DND-41 (cell line): ENCODE results near the gene JARID2.
A peak's percentile ranks its signal among the peaks of the same experiment; 100 is the strongest.

Source experiments
- ATAC-seq: fragments of 200-7000 bp; cut with Tn5 transposase; 3 replicates; pipeline ENCODE4 v1.9.1; 2021; ENCODE audit warnings: low read depth; ENCODE audit not compliant: insufficient read depth
- DNase-seq: peaks from one replicate; pipeline ENCODE4 v3.0.0-alpha.2; 2020
- H2AFZ ChIP-seq: 2 replicates; pipeline ENCODE4 v1.6.0; 2012; ENCODE audit warnings: low read depth, low read length
- H3K27ac ChIP-seq: 2 replicates; pipeline ENCODE4 v1.5.1; 2012; ENCODE audit warnings: low read length, inconsistent platforms
- H3K27me3 ChIP-seq: fragments of 200-600 bp; sonication (generic); 2 replicates; pipeline ENCODE4 v1.6.0; 2012; ENCODE audit warnings: low read length, mild to moderate bottlenecking, inconsistent platforms; ENCODE audit not compliant: insufficient read depth, poor library complexity
- H3K36me3 ChIP-seq: 2 replicates; pipeline ENCODE4 v1.5.1; 2012; ENCODE audit warnings: low read length, inconsistent platforms; ENCODE audit not compliant: insufficient read depth
- H3K4me1 ChIP-seq: 2 replicates; pipeline ENCODE4 v1.5.1; 2012; ENCODE audit warnings: mild to moderate bottlenecking, low read length; ENCODE audit not compliant: insufficient read depth
- H3K4me2 ChIP-seq: 2 replicates; pipeline ENCODE4 v1.6.0; 2012; ENCODE audit warnings: mild to moderate bottlenecking, moderate library complexity, low read length, inconsistent platforms; ENCODE audit not compliant: insufficient read depth
- H3K4me3 ChIP-seq, 2 experiments: fragments of 200-600 bp in 1 of 2; shearing (Covaris generic) in 1 of 2; 2 replicates each; pipeline ENCODE4 v1.5.1; 2012 to 2016; ENCODE audit warnings: inconsistent platforms in 2 of 2, low read length in 2 of 2, mild to moderate bottlenecking in 2 of 2, low read depth in 1 of 2, moderate library complexity in 1 of 2
- H3K79me2 ChIP-seq: 2 replicates; pipeline ENCODE4 v1.6.0; 2012; ENCODE audit warnings: low read length, inconsistent platforms; ENCODE audit not compliant: insufficient read depth
- H3K9ac ChIP-seq: 2 replicates; pipeline ENCODE4 v1.6.0; 2012; ENCODE audit warnings: low read depth, mild to moderate bottlenecking, inconsistent platforms, low read length, moderate library complexity
- H3K9me3 ChIP-seq: 2 replicates; pipeline ENCODE4 v1.5.1; 2012; ENCODE audit warnings: low read length, moderate library complexity, mild to moderate bottlenecking, inconsistent platforms; ENCODE audit not compliant: insufficient read depth, severe bottlenecking
- H4K20me1 ChIP-seq: 2 replicates; pipeline ENCODE4 v1.6.0; 2012; ENCODE audit warnings: low read length; ENCODE audit not compliant: insufficient read depth
- CTCF ChIP-seq: IDR thresholded peaks from 2 replicates; pipeline ENCODE4 v1.5.1; 2012; ENCODE audit warnings: borderline replicate concordance, low read length, moderate library complexity, mild to moderate bottlenecking; ENCODE audit not compliant: poor library complexity, severe bottlenecking; ENCODE audit errors: extremely low read depth
- EZH2 ChIP-seq: IDR thresholded peaks from 3 replicates; pipeline ENCODE4 v1.6.1; 2012; ENCODE audit warnings: borderline replicate concordance, low read depth, mild to moderate bottlenecking, moderate library complexity, low read length, inconsistent platforms; ENCODE audit not compliant: severe bottlenecking

The JARID2 gene

GRCh38 chr6:15325540-15325955, 79.7 kb downstream of the JARID2 start:
- H4K20me1 ChIP-seq: peaks cover 53% of the 10 kb centered on the region
- no peak overlapping the region for H2AFZ ChIP-seq
- H3K79me2 ChIP-seq: peaks cover 82% of the 10 kb centered on the region

GRCh38 chr6:15326067-15326614, 80.3 kb downstream of the JARID2 start:
- Histone ChIP-seq H3K4me1 (0 out of 2 replicates have a peak, but pooled peaks cover 2% of the 10 kb centered on the region), H3K36me3 (no peaks in the 10 kb centered on the region), H3K79me2 (peaks cover 88% of the 10 kb centered on the region), H3K4me3 (no peak overlapping the region), H3K27me3 (no peaks in the 10 kb centered on the region), H4K20me1 (peaks cover 56% of the 10 kb centered on the region), H3K4me2 (no peak overlapping the region), H2AFZ (no peak overlapping the region), H3K27ac (no peak overlapping the region), H3K9ac (no peak overlapping the region), H3K9me3 (no peaks in the 10 kb centered on the region)
- no peak for TF ChIP-seq EZH2
- no peak for TF ChIP-seq CTCF
- no peak for DNase-seq
- 0 out of 3 replicates have a peak, but pooled peaks have one; percentile 31 for ATAC-seq

More at GRCh38 chr6:15325540-15325955, 79.7 kb downstream of the JARID2 start:
- no peak overlapping the region for H3K4me3 ChIP-seq
- ATAC-seq (no peak), DNase-seq (no peak)
- TF ChIP-seq EZH2: no peak
- no peak for TF ChIP-seq CTCF
- no peaks in the 10 kb centered on the region for H3K9me3 ChIP-seq
- H3K27ac ChIP-seq: no peak overlapping the region
- H3K9ac ChIP-seq: no peak overlapping the region
- no peaks in the 10 kb centered on the region for H3K4me1 ChIP-seq
- no peak overlapping the region for H3K4me2 ChIP-seq
- no peaks in the 10 kb centered on the region for H3K36me3 ChIP-seq
- H3K27me3 ChIP-seq: no peaks in the 10 kb centered on the region

GRCh38 chr6:15327271-15327670, 81.4 kb downstream of the JARID2 start:
- Histone ChIP-seq H3K4me1 (0 out of 2 replicates have a peak, but pooled peaks cover 4% of the 10 kb centered on the region), H3K4me2 (no peak overlapping the region), H3K27ac (no peak overlapping the region)

More at GRCh38 chr6:15327271-15327670, 81.4 kb downstream of the JARID2 start:
- no peak overlapping the region for H3K9ac ChIP-seq
- TF ChIP-seq EZH2 (no peak), CTCF (no peak)
- no peaks in the 10 kb centered on the region for H3K36me3 ChIP-seq
- 0 out of 3 replicates have a peak, but pooled peaks have one; percentile 7 for ATAC-seq
- H3K9me3 ChIP-seq: no peaks in the 10 kb centered on the region
- no peak for DNase-seq
- no peak overlapping the region for H2AFZ ChIP-seq
- H3K79me2 ChIP-seq: peaks cover 84% of the 10 kb centered on the region
- H4K20me1 ChIP-seq: peaks cover 57% of the 10 kb centered on the region
- H3K4me3 ChIP-seq: no peak overlapping the region
- no peaks in the 10 kb centered on the region for H3K27me3 ChIP-seq
